Naive thymus-derived CD4-positive, alpha-beta T cell (primary cell): ENCODE results near the gene NID1. TPM values are rescaled to one million over a fixed set of nuclear protein-coding genes. Genes with fewer than 3 reads are reported as not detected.
"Not testable (repeated sequence)": the region's sequence is repeated elsewhere in the genome, so short reads cannot be mapped to it uniquely, and the experiment has no call there.

Source experiments
- ATAC-seq: fragments of 150-1000 bp; cut with Tn5 transposase; 2 replicates; pipeline ENCODE4 v1.10.0; 2021; ENCODE audit warnings: mild to moderate bottlenecking, moderate library complexity
- CTCF ChIA-PET: fragments of 350-600 bp; sonication (Branson Sonifier 250); formaldehyde crosslinking; loops from one replicate; lab custom pipeline; 2021; ENCODE audit warnings: antibody characterized with exemption; lab: Charles Lee
- POLR2A ChIA-PET: fragments of 350-600 bp; sonication (Branson Sonifier 250); formaldehyde crosslinking; loops from one replicate; lab custom pipeline; 2021; ENCODE audit warnings: antibody characterized with exemption, inconsistent platforms; lab: Charles Lee
- DNase-seq, 9 donors: peaks; one replicate each; pipeline versions ENCODE4 v3.0.0 to v3.0.0-alpha.2; 2020 to 2022; ENCODE audit warnings: mixed read lengths in 1 of 9
- H3K27ac ChIP-seq: one replicate; pipeline ENCODE4 v1.7.0; 2013; ENCODE audit warnings: mild to moderate bottlenecking, low read depth, low read length, moderate library complexity
- H3K27me3 ChIP-seq, 2 donors: one replicate each; pipeline ENCODE4 v1.7.0; 2013; ENCODE audit warnings: low read length in 2 of 2, mild to moderate bottlenecking in 2 of 2, moderate library complexity in 2 of 2; ENCODE audit not compliant: control insufficient read depth in 2 of 2, insufficient read depth in 2 of 2
- H3K36me3 ChIP-seq, 3 experiments: 1 replicate in 2 of 3; 2 replicates in 1 of 3; pipeline ENCODE4 v1.7.0; 2013; ENCODE audit warnings: low read length in 3 of 3, mild to moderate bottlenecking in 3 of 3, moderate library complexity in 1 of 3; ENCODE audit not compliant: insufficient read depth in 3 of 3, control insufficient read depth in 2 of 3
- H3K4me1 ChIP-seq, 2 donors: one replicate each; pipeline ENCODE4 v1.7.0; 2013; ENCODE audit warnings: low read length in 2 of 2, mild to moderate bottlenecking in 2 of 2, moderate library complexity in 1 of 2; ENCODE audit not compliant: control insufficient read depth in 2 of 2, insufficient read depth in 2 of 2
- H3K4me3 ChIP-seq: 2 replicates; pipeline ENCODE4 v1.7.0; 2013; ENCODE audit warnings: mild to moderate bottlenecking, low read length
- H3K9me3 ChIP-seq, 3 experiments: 1 replicate in 2 of 3; 2 replicates in 1 of 3; pipeline ENCODE4 v1.7.0; 2013; ENCODE audit warnings: low read length in 3 of 3; ENCODE audit not compliant: control insufficient read depth in 2 of 3
- H3K27ac Mint-ChIP-seq, 9 donors: one replicate each; pipeline ENCODE4 v1.8.0; 2020 to 2022; ENCODE audit warnings: mixed read lengths in 9 of 9, mild to moderate bottlenecking in 8 of 9, moderate library complexity in 5 of 9, inconsistent platforms in 2 of 9
- H3K27me3 Mint-ChIP-seq, 5 donors: one replicate each; pipeline ENCODE4 v1.8.0; 2021 to 2022; ENCODE audit warnings: mixed read lengths in 5 of 5, mild to moderate bottlenecking in 1 of 5
- H3K36me3 Mint-ChIP-seq, 5 donors: one replicate each; pipeline ENCODE4 v1.8.0; 2020 to 2022; ENCODE audit warnings: mixed read lengths in 5 of 5, mild to moderate bottlenecking in 3 of 5, inconsistent platforms in 1 of 5
- H3K4me1 Mint-ChIP-seq, 7 donors: one replicate each; pipeline ENCODE4 v1.8.0; 2020 to 2022; ENCODE audit warnings: mixed read lengths in 7 of 7, mild to moderate bottlenecking in 3 of 7, inconsistent platforms in 1 of 7
- H3K4me3 Mint-ChIP-seq, 10 donors: one replicate each; pipeline ENCODE4 v1.8.0; 2020 to 2022; ENCODE audit warnings: mild to moderate bottlenecking in 10 of 10, mixed read lengths in 10 of 10, moderate library complexity in 6 of 10, inconsistent platforms in 2 of 10
- H3K9me3 Mint-ChIP-seq, 11 donors: one replicate each; pipeline ENCODE4 v1.8.0; 2020 to 2022; ENCODE audit warnings: mixed read lengths in 11 of 11, mild to moderate bottlenecking in 4 of 11, inconsistent platforms in 1 of 11, moderate library complexity in 1 of 11
- intact Hi-C, 2 donors: fragments of 100-400 bp; cut with micrococcal nuclease; formaldehyde crosslinking; loops; one replicate each; pipeline ENCODE4 v1.15.1; 2023
- polyA plus RNA-seq, 2 donors: library from polyadenylated mRNA; unstranded; fragments of 300-500 nt; fragmentation: Illumina TruSeq; gene quantifications; one replicate each; pipeline ENCODE4 v1.2.3, GENCODE V29; 2021
- total RNA-seq, 6 experiments: library from RNA in 5 of 6; stranded (reverse) in 5 of 6; gene quantifications; 1 replicate in 5 of 6; 2 replicates in 1 of 6; pipeline ENCODE4 v1.2.3 and lab custom pipeline; 2021 to 2026

Gene NID1
- total and polyA plus RNA-seq, 7 experiments from 2014 or later, result 0.11 to 6.2 (median 0.22) TPM; not detected in 2

- Mint-ChIP-seq H3K36me3 (peaks cover 0 to 3% (median 0%) of the 10 kb centered on the region in 5 donors), H3K9me3 (no peaks in the 10 kb centered on the region), H3K4me3 (no peak overlapping the region), H3K27ac (no peak overlapping the region), H3K4me1 (peaks cover 4 to 19% (median 15%) of the 10 kb centered on the region in 7 donors), H3K27me3 (peaks cover 0 to 15% (median 0%) of the 10 kb centered on the region in 5 donors)
- no peaks in the 10 kb centered on the region for H3K36me3 ChIP-seq
- CTCF ChIA-PET, result interaction anchor here (0.6 kb wide), 1 partner anchor 1458 kb away, joined by 4 read pairs; no protein-coding TSS in a partner anchor
- POLR2A ChIA-PET, result no interaction called here
- intact Hi-C loops, result no loop called here
- H3K27me3 ChIP-seq, result no peaks in the 10 kb centered on the region
- DNase-seq (no peak), ATAC-seq (no peak)
- H3K4me3 ChIP-seq, result no peak overlapping the region
- H3K9me3 ChIP-seq, result no peaks in the 10 kb centered on the region
- no peak overlapping the region for H3K27ac ChIP-seq
- H3K4me1 ChIP-seq, result no peaks in the 10 kb centered on the region
Observed at GRCh38 chr1:235930543-235930942, 134.3 kb downstream of the NID1 start.

GRCh38 chr1:235929216-235929615 is 135.7 kb downstream of the NID1 start:
- peaks cover 0 to 15% (median 0%) of the 10 kb centered on the region in 5 donors for H3K27me3 Mint-ChIP-seq
- ATAC-seq (no peak), DNase-seq (no peak)
- H3K36me3 Mint-ChIP-seq, result peaks cover 0 to 3% (median 0%) of the 10 kb centered on the region in 5 donors
- Histone ChIP-seq H3K4me3 (no peak overlapping the region), H3K9me3 (no peaks in the 10 kb centered on the region), H3K36me3 (no peaks in the 10 kb centered on the region), H3K27ac (no peak overlapping the region), H3K27me3 (no peaks in the 10 kb centered on the region), H3K4me1 (peaks cover 3 to 5% of the 10 kb centered on the region in 2 donors)
- H3K4me3 Mint-ChIP-seq, result no peak overlapping the region
- POLR2A ChIA-PET, result no interaction called here
- CTCF ChIA-PET, result interaction anchor here (1.3 kb wide), 1 partner anchor 42 kb away, joined by 6 read pairs; no protein-coding TSS in a partner anchor
- intact Hi-C loops, result no loop called here
- H3K4me1 Mint-ChIP-seq, result peaks cover 0 to 20% (median 15%) of the 10 kb centered on the region in 7 donors
- no peak overlapping the region for H3K27ac Mint-ChIP-seq
- H3K9me3 Mint-ChIP-seq, result no peaks in the 10 kb centered on the region

GRCh38 chr1:235928197-235928596 is 136.7 kb downstream of the NID1 start:
- Histone ChIP-seq H3K4me3 (no peak overlapping the region), H3K9me3 (no peaks in the 10 kb centered on the region), H3K27ac (no peak overlapping the region), H3K27me3 (no peaks in the 10 kb centered on the region), H3K4me1 (peaks cover 12 to 15% of the 10 kb centered on the region in 2 donors), H3K36me3 (no peaks in the 10 kb centered on the region)
- Mint-ChIP-seq H3K27ac (no peak overlapping the region), H3K27me3 (peaks cover 0 to 15% (median 0%) of the 10 kb centered on the region in 5 donors), H3K9me3 (no peaks in the 10 kb centered on the region), H3K4me1 (peaks cover 10 to 30% (median 24%) of the 10 kb centered on the region in 7 donors), H3K4me3 (no peak overlapping the region), H3K36me3 (peaks cover 0 to 3% (median 0%) of the 10 kb centered on the region in 5 donors)
- ChIA-PET POLR2A (no interaction called here), CTCF (interaction anchor here (1.3 kb wide), 1 partner anchor 43 kb away, joined by 6 read pairs; no protein-coding TSS in a partner anchor)
- ATAC-seq (no peak), DNase-seq (no peak)
- intact Hi-C loops, result no loop called here

GRCh38 chr1:235927551-235927950 is 137.3 kb downstream of the NID1 start:
- peaks cover 12 to 19% of the 10 kb centered on the region in 2 donors for H3K4me1 ChIP-seq
- H3K9me3 Mint-ChIP-seq, H3K36me3 ChIP-seq, H3K27ac Mint-ChIP-seq, H3K27ac ChIP-seq, H3K9me3 ChIP-seq, H3K4me3 Mint-ChIP-seq, intact Hi-C loops, CTCF ChIA-PET, ATAC-seq, POLR2A ChIA-PET, H3K36me3 Mint-ChIP-seq, DNase-seq, H3K4me3 ChIP-seq, H3K27me3 ChIP-seq: not testable (repeated sequence)
- Mint-ChIP-seq H3K4me1 (peaks cover 16 to 35% (median 29%) of the 10 kb centered on the region in 7 donors), H3K27me3 (peaks cover 0 to 15% (median 0%) of the 10 kb centered on the region in 5 donors)

Other genes starting within 250 kb of the NID1 start
- 10 to 100 TPM; 24.8 to 98.1 (median 30.9) TPM for gene LYST, start 198.2 kb downstream of the NID1 start, total RNA-seq
- 1 to 10 TPM; 5.7 to 5.9 TPM for gene LYST, start 198.2 kb downstream of the NID1 start, polyA plus RNA-seq
- gene GPR137B, start 77.4 kb upstream of the NID1 start, total RNA-seq, result 10 to 100 TPM in 1 of 5 experiments, 1 to 10 TPM in 4; 6.4 to 15.3 (median 7.0) TPM
- gene GPR137B, start 77.4 kb upstream of the NID1 start, polyA plus RNA-seq, result 1 to 10 TPM; 2.8 to 3.9 TPM
- gene ERO1B, start 216.9 kb upstream of the NID1 start, total RNA-seq, result 10 to 100 TPM in 4 of 5 experiments, 1 to 10 TPM in 1; 5.0 to 26.8 (median 16.0) TPM
- 1 to 10 TPM; 1.9 to 3.3 TPM for gene ERO1B, start 216.9 kb upstream of the NID1 start, polyA plus RNA-seq